Sigmoid colon (tissue), 7 donors: ENCODE measurements around the gene MCMBP. TPM values are rescaled to one million over a fixed set of nuclear protein-coding genes. Genes with fewer than 3 reads are reported as not detected.

ENCODE experiments used
- DNase-seq: peaks from one replicate; pipeline ENCODE4 v3.0.0-alpha.2; 2019
- H3K27ac ChIP-seq, 4 donors: fragments of 200-600 bp; sonication (generic); one replicate each; pipeline ENCODE4 v1.5.1; 2016 to 2019; ENCODE audit warnings: mild to moderate bottlenecking in 1 of 4
- H3K27me3 ChIP-seq, 3 donors: fragments of 200-600 bp; sonication (generic); one replicate each; pipeline ENCODE4 v1.5.1; 2019; ENCODE audit warnings: mild to moderate bottlenecking in 1 of 3
- H3K36me3 ChIP-seq, 4 donors: fragments of 200-600 bp; sonication (generic); one replicate each; pipeline ENCODE4 v1.5.1; 2016 to 2019
- H3K4me1 ChIP-seq, 4 donors: fragments of 200-600 bp; sonication (generic); one replicate each; pipeline ENCODE4 v1.5.1; 2017 to 2019
- H3K4me3 ChIP-seq, 4 donors: fragments of 200-600 bp; sonication (generic); one replicate each; pipeline ENCODE4 v1.5.1; 2017 to 2019; ENCODE audit warnings: mild to moderate bottlenecking in 2 of 4, moderate library complexity in 1 of 4
- H3K9me3 ChIP-seq, 4 donors: fragments of 200-600 bp in 3 of 4; sonication (generic) in 3 of 4; one replicate each; pipeline versions ENCODE4 v1.5.1 to v1.6.1; 2013 to 2019
- EP300 ChIP-seq, 4 donors: sonication (generic); formaldehyde crosslinking; IDR thresholded peaks; one replicate each; pipeline ENCODE4 v1.6.1; 2017; ENCODE audit warnings: antibody characterized with exemption in 4 of 4
- POLR2A ChIP-seq, 2 donors: fragments of 450-650 bp; IDR thresholded peaks; one replicate each; pipeline ENCODE4 v1.6.1; 2016; ENCODE audit warnings: antibody characterized with exemption in 2 of 2, mild to moderate bottlenecking in 2 of 2, moderate library complexity in 2 of 2
- POLR2AphosphoS5 ChIP-seq, 4 donors: sonication (generic); formaldehyde crosslinking; IDR thresholded peaks; one replicate each; pipeline ENCODE4 v1.6.1; 2017; ENCODE audit warnings: antibody characterized with exemption in 4 of 4
- WGBS, 2 donors: extraction: QIAGEN DNeasy Blood & Tissue Kit; methylation state at CpG; one replicate each; pipeline ENCODE4 v1.1.7; 2013; 5-methylcytosine and 5-hydroxymethylcytosine counted together
- intact Hi-C: fragments of 100-400 bp; cut with DNase I; formaldehyde crosslinking; loops from one replicate; pipeline ENCODE4 v1.15.1; 2023
- polyA plus RNA-seq, 3 donors: library from polyadenylated mRNA; stranded (reverse); fragments of 200-250 nt; gene quantifications; one replicate each; pipeline ENCODE4 v1.2.3, GENCODE V29; 2013
- total RNA-seq, 4 donors: library from RNA; depleted of rRNA; stranded (reverse); fragments of >200 nt; gene quantifications; one replicate each; pipeline ENCODE4 v1.1.0, GENCODE V29; 2016
- TF ChIP-seq, protein P1 (sequence below), 4 experiments: fragments of 450-650 bp in 3 of 4; fragments of 200-600 bp in 1 of 4; IDR thresholded peaks; one replicate each; pipeline ENCODE4 v1.5.1; 2016 to 2019; ENCODE audit warnings: antibody characterized with exemption in 4 of 4, mild to moderate bottlenecking in 3 of 4, moderate library complexity in 2 of 4
- donor health status: healthy with polysubstance abuse.
- donor health status: Bipolar disorder and iron deficiency.
- donor health status: healthy.

MCMBP gene
- total and polyA plus RNA-seq, 7 donors: 20.4 to 64.9 (median 36.8) TPM

- Histone ChIP-seq H3K4me3 (no peak overlapping the region), H3K27me3 (no peaks in the 10 kb centered on the region), H3K27ac (no peak overlapping the region), H3K4me1 (peaks cover 0 to 7% (median 4%) of the 10 kb centered on the region in 4 donors), H3K36me3 (peaks cover 4 to 78% (median 17%) of the 10 kb centered on the region in 4 donors), H3K9me3 (no peaks in the 10 kb centered on the region)
- intact Hi-C loops: no loop called here
- DNase-seq: no peak
- 89 to 93% methylated on average over 7 of the region's 7 CpGs for WGBS, 2 donors
- TF ChIP-seq, protein P1, sequence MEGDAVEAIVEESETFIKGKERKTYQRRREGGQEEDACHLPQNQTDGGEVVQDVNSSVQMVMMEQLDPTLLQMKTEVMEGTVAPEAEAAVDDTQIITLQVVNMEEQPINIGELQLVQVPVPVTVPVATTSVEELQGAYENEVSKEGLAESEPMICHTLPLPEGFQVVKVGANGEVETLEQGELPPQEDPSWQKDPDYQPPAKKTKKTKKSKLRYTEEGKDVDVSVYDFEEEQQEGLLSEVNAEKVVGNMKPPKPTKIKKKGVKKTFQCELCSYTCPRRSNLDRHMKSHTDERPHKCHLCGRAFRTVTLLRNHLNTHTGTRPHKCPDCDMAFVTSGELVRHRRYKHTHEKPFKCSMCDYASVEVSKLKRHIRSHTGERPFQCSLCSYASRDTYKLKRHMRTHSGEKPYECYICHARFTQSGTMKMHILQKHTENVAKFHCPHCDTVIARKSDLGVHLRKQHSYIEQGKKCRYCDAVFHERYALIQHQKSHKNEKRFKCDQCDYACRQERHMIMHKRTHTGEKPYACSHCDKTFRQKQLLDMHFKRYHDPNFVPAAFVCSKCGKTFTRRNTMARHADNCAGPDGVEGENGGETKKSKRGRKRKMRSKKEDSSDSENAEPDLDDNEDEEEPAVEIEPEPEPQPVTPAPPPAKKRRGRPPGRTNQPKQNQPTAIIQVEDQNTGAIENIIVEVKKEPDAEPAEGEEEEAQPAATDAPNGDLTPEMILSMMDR (IDR thresholded peaks at IDR 0.05): no peak
- TF ChIP-seq POLR2A (IDR thresholded peaks at IDR 0.05) (no peak), POLR2AphosphoS5 (IDR thresholded peaks at IDR 0.05) (no peak), EP300 (IDR thresholded peaks at IDR 0.05) (no peak)
These were observed 43.2 kb downstream of the MCMBP start for GRCh38 chr10:119829429-119829828.

GRCh38 chr10:119827430-119827829, 45.2 kb downstream of the MCMBP start:
- H3K27ac ChIP-seq: no peak overlapping the region
- 88% methylated on average over 4 of the region's 4 CpGs for WGBS, 2 donors
- DNase-seq: no peak
- intact Hi-C loops: no loop called here
- no peak overlapping the region for H3K4me3 ChIP-seq
- H3K9me3 ChIP-seq: no peaks in the 10 kb centered on the region
- H3K27me3 ChIP-seq: no peaks in the 10 kb centered on the region
- peaks cover 0 to 74% (median 21%) of the 10 kb centered on the region in 4 donors for H3K36me3 ChIP-seq
- H3K4me1 ChIP-seq: peaks cover 0 to 7% (median 4%) of the 10 kb centered on the region in 4 donors
- TF ChIP-seq POLR2AphosphoS5 (IDR thresholded peaks at IDR 0.05): no peak
- TF ChIP-seq EP300 (IDR thresholded peaks at IDR 0.05): no peak
- TF ChIP-seq, protein P1 (IDR thresholded peaks at IDR 0.05): no peak
- TF ChIP-seq POLR2A (IDR thresholded peaks at IDR 0.05): no peak

DNA sequence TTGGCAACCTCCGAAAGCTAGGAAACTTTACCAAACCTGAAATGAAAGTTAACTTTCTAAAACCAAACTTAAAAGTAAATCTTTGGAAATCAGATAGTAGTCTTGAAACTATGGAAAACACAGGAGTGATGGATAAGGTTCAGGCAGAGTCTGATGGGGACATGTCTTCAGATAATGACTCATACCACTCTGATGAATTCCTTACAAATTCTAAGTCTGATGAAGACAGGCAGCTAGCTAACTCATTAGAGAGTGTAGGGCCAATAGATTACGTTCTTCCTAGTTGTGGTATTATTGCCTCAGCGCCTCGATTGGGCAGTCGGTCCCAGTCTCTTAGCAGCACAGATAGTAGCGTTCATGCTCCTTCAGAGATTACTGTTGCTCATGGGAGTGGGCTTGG, 45.9 kb downstream of the MCMBP start:
- no peak overlapping the region for H3K4me3 ChIP-seq
- H3K27me3 ChIP-seq: no peaks in the 10 kb centered on the region
- intact Hi-C loops: no loop called here
- H3K36me3 ChIP-seq: peaks cover 0 to 68% (median 18%) of the 10 kb centered on the region in 4 donors
- WGBS, 2 donors: 94 to 97% methylated on average over 6 of the region's 6 CpGs
- H3K4me1 ChIP-seq: peaks cover 0 to 7% (median 4%) of the 10 kb centered on the region in 4 donors
- TF ChIP-seq, protein P1 (IDR thresholded peaks at IDR 0.05): no peak
- TF ChIP-seq POLR2A (IDR thresholded peaks at IDR 0.05): no peak
- no peak for TF ChIP-seq EP300 (IDR thresholded peaks at IDR 0.05)
- TF ChIP-seq POLR2AphosphoS5 (IDR thresholded peaks at IDR 0.05): no peak
- H3K9me3 ChIP-seq: no peaks in the 10 kb centered on the region
- H3K27ac ChIP-seq: no peak overlapping the region
- DNase-seq: no peak

DNA sequence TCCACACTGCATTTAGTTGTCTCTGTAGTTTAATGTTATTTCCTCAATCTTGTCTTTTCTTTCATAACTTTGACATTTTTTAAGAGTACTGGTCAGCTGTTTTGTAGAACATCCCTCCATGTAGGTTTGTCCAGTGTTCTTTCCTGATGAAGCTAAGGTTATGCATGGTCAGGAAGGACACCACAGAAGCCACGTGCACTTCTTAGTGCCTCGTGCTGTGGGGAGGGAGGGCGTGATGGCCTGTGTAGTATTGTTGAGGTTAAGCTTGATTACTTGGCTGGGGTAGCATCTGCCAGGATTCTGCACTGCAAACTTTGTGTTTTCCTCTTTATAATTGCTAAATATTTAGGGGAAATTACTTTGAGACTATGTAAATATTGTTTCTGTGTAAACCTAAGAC, 48.3 kb downstream of the MCMBP start:
- H3K36me3 ChIP-seq: peaks cover 0 to 43% (median 13%) of the 10 kb centered on the region in 4 donors
- H3K27me3 ChIP-seq: no peaks in the 10 kb centered on the region
- TF ChIP-seq POLR2AphosphoS5 (IDR thresholded peaks at IDR 0.05) (no peak), EP300 (IDR thresholded peaks at IDR 0.05) (no peak), POLR2A (IDR thresholded peaks at IDR 0.05) (no peak)
- TF ChIP-seq, protein P1 (IDR thresholded peaks at IDR 0.05): no peak
- intact Hi-C loops: no loop called here
- WGBS, 2 donors: 82 to 87% methylated on average over 3 of the region's 3 CpGs
- no peaks in the 10 kb centered on the region for H3K9me3 ChIP-seq
- no peak overlapping the region for H3K4me3 ChIP-seq
- no peak for DNase-seq
- H3K27ac ChIP-seq: no peak overlapping the region
- H3K4me1 ChIP-seq: peaks cover 0 to 7% (median 3%) of the 10 kb centered on the region in 4 donors

GRCh38 chr10:119821182-119821581, 51.5 kb downstream of the MCMBP start:
- TF ChIP-seq, protein P1 (IDR thresholded peaks at IDR 0.05): no peak
- TF ChIP-seq POLR2AphosphoS5 (IDR thresholded peaks at IDR 0.05): no peak
- no peak for TF ChIP-seq POLR2A (IDR thresholded peaks at IDR 0.05)
- no peak for TF ChIP-seq EP300 (IDR thresholded peaks at IDR 0.05)
- Histone ChIP-seq H3K4me1 (peaks cover 0 to 11% (median 7%) of the 10 kb centered on the region in 4 donors), H3K36me3 (peaks cover 0 to 29% (median 9%) of the 10 kb centered on the region in 4 donors), H3K27me3 (no peaks in the 10 kb centered on the region), H3K27ac (no peak overlapping the region), H3K9me3 (no peaks in the 10 kb centered on the region), H3K4me3 (no peak overlapping the region)
- WGBS, 2 donors: 65 to 70% methylated on average over 4 of the region's 4 CpGs
- intact Hi-C loops: no loop called here
- DNase-seq: no peak
